GM12873 (cell line): Measurements from ENCODE around the gene NUP42.

Experiments
- CTCF ChIP-seq: IDR thresholded peaks from 2 replicates; pipeline ENCODE4 v1.5.1; 2012; ENCODE audit warnings: low read depth, mild to moderate bottlenecking, moderate library complexity, low read length, control low read depth; ENCODE audit not compliant: insufficient read depth; ENCODE audit errors: missing control alignments

NUP42 gene

DNA sequence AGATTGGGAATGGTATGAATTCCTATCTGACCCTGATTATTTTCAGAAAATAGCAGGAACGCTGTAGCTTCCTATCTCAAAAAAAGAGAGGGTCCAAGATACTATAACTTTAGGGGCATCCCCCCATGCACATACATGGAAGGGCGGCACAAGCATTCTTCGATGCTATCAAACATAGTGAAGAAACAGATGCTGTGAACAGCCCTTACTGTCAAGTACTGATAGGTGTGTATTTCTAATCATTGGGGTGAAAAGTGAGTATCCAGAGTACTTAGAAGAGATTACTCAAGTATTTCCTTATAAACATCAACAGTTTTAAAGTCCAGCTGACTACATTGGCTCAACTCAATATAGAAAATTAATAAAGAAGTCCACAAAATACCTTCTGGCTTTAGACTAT, 17.0 kb upstream of the NUP42 start:
- TF ChIP-seq CTCF: no peak

- no peak for TF ChIP-seq CTCF
Measured at GRCh38 chr7:23165316-23165715, 16.5 kb upstream of the NUP42 start.

DNA sequence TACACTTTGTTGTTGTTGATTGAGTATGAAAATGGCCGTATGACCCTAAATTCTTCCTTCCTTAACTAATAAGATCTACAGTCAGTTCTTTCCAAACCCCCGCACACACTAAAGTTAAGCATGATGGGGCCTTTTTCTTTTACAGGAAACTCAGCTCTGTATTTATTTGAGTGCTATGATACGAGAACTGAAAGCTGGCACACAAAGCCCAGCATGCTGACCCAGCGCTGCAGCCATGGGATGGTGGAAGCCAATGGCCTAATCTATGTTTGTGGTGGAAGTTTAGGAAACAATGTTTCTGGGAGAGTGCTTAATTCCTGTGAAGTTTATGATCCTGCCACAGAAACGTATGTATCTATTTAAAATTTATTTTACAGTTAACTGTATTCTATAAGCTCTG, 14.2 kb upstream of the NUP42 start:
- no peak for TF ChIP-seq CTCF

DNA sequence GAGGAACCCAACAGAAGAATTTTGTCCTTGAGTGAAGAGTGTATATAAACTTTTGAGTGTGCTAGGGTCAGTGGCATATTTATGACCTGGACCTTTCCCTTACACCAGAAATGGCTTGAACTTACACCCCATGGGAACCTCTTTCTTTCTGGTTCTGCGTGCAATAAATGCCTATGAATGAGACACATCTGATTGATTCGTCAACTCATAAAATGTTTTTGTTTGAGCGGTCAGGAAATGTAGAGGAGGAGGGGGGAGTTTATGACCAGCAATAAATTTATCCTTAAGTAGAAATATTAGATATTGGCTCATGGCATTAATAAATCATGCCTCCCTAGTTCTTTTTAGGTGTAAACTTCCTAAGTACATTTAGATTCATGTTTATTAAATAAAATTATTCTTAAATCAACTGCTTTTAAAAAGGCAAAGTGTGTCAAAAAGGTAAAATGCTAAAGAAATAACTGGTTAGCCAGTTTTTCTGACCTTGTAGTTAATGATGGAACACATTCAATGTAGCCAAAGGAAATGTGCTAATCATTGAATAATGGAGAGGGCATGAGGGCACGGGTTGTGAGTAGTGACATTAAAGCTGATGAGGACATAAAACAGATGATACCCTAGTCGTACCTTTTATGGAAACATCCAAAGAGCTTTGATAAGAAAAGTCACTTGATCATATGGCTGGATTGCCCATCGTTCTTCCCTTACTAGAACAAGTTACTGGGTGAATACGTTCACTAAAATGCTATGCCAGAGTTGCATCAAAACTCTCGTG, 13.6 kb upstream of the NUP42 start:
- no peak for TF ChIP-seq CTCF

DNA sequence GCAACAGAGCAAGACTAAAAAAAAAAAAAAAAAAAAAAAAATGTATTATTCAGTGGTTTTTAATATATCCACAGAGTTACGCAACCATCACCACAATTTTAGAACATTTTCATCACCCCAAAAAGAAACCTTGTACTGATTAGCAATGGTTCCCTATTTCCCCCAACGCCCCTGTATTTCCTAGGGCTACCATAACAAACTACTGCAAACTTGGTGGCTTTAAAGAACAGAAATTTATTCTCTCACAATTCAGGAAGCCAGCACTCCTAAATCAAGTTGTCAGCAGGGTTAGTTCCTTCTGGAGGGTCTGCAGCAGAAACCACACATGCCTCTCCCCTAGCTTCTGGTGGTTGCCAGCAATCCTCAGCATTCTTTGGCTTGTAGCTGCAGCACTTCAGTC, 5.9 kb upstream of the NUP42 start:
- TF ChIP-seq CTCF: no peak

- TF ChIP-seq CTCF: no peak
Measured at GRCh38 chr7:23183279-23184012, 1.6 kb downstream of the NUP42 start.

DNA sequence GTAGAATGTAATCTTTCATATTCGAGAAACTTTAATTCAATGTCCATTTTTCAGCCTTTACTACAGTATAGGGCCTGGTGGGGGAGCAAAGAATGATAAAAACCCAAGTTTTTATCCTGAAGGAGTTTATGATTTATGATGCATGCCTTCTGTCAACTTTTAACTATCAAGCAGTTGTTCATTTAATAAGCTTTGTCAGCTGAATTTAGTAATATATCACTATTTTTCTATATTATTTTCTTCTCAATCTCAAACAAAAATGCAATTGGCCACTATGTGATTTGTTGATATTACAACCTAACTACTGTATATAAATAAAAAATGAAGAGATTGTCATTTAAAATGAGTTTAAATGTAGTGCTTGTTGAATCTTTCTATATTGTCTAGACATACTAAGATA, 2.4 kb downstream of the NUP42 start:
- TF ChIP-seq CTCF: no peak
